HCT116 (cell line): ENCODE results near the gene MAPK10.

ENCODE experiments used
- CTCF ChIP-seq, 3 experiments: fragments of 200-600 bp in 1 of 3; sonication (generic) in 1 of 3; IDR thresholded peaks in 2 of 3; conservative IDR thresholded peaks in 1 of 3; 2 replicates each; pipeline ENCODE4 v1.5.1; 2012 to 2017; ENCODE audit warnings: low read depth in 2 of 3, low read length in 2 of 3, antibody characterized with exemption in 1 of 3, borderline replicate concordance in 1 of 3, control low read depth in 1 of 3, mild to moderate bottlenecking in 1 of 3, mixed read lengths in 1 of 3, mixed run types in 1 of 3, moderate library complexity in 1 of 3; ENCODE audit not compliant: insufficient read depth in 1 of 3
- EZH2 ChIP-seq: fragments of 200-600 bp; sonication (generic); IDR thresholded peaks from 2 replicates; pipeline ENCODE4 v1.6.1; 2017; ENCODE audit warnings: antibody characterized with exemption, mixed run types
- RAD21 ChIP-seq: IDR thresholded peaks from 2 replicates; pipeline ENCODE4 v1.6.1; 2012; ENCODE audit warnings: low read depth, mild to moderate bottlenecking

GRCh38 chr4:86272669-86273068 is 87.2 kb downstream of the MAPK10 start:
- TF ChIP-seq CTCF (IDR thresholded peaks at IDR 0.05 in 2 of 3, conservative IDR thresholded peaks at IDR 0.05 in 1 of 3; ENCODE audit: borderline replicate concordance in 1 of 3, insufficient read depth in 1 of 3, low read depth in 2 of 3, low read length in 2 of 3) (no peak), RAD21 (no peak), EZH2 (no peak)
